OCI-LY7 (cell line): ENCODE data around the gene TIGAR.

ENCODE experiments used
- CTCF ChIP-seq: fragments of 200-600 bp; sonication (generic); conservative IDR thresholded peaks from 2 replicates; pipeline ENCODE4 v1.5.1; 2014; ENCODE audit warnings: mild to moderate bottlenecking, antibody characterized with exemption, low read length, moderate library complexity, mixed read lengths
- EZH2phosphoT487 ChIP-seq: fragments of 200-600 bp; sonication (generic); IDR thresholded peaks from 2 replicates; pipeline ENCODE4 v1.6.1; 2018; ENCODE audit warnings: low read depth, borderline replicate concordance, mild to moderate bottlenecking, mixed run types, antibody characterized with exemption, low read length, moderate library complexity, mixed read lengths

GRCh38 chr12:4302881-4303280 lies 18.1 kb upstream of the TIGAR start:
- TF ChIP-seq CTCF (no peak), EZH2phosphoT487 (no peak)
